DMS53 (cell line): ENCODE data around the gene MVP.
"Not testable (repeated sequence)": the region's sequence is repeated elsewhere in the genome, so short reads cannot be mapped to it uniquely, and the experiment has no call there.

Source experiments
- DNase-seq: peaks from one replicate; lab custom pipeline; 2025; lab: John Stamatoyannopoulos, UW

Gene MVP

DNA sequence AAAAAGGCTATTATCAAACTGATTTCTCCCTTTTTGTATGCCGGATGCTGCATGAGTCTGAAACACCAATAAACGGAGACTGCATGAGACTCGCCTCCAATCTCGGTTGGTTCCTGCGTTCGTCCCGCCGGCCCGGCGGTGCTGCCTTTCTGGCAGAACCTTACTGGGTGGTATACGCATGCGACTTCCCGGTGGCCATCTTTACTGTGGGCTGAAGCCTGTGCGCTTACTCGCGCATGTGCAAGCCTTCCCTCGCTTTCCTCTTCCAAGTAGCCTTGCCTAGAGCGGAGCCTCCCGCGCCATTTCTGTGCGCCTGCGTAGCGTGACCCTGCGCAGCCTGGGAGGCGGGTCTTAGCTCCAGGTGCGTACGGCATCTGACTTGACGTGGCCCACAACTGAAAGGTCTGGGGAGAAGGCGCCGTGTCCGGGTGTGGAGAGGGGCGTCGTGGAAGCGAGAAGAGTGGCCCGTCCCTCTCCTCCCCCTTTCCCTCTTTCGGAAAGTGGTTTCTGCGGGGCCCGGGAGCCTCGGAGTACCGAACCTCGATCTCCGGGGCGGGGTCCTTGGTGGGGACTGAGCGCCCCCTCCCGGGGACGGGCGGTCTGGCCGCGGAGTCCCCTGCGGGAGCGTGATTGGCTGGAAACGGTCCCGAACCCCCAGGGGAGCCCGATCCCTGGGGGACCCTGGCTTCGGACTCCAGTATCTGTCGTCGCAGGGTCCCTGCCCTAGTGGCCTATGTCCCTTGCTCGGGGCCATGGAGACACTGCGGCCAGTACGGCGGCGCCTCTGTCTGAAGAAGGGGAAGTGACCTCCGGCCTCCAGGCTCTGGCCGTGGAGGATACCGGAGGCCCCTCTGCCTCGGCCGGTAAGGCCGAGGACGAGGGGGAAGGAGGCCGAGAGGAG is 4.2 kb upstream of the MVP start, which contains the start of gene PAGR1:
PAGR1 (plus strand) TSS at position 360 of the 901 bp plus-strand sequence; CDS start at position 734, 374 bp downstream.
- peak; percentile 99 for DNase-seq

DNA sequence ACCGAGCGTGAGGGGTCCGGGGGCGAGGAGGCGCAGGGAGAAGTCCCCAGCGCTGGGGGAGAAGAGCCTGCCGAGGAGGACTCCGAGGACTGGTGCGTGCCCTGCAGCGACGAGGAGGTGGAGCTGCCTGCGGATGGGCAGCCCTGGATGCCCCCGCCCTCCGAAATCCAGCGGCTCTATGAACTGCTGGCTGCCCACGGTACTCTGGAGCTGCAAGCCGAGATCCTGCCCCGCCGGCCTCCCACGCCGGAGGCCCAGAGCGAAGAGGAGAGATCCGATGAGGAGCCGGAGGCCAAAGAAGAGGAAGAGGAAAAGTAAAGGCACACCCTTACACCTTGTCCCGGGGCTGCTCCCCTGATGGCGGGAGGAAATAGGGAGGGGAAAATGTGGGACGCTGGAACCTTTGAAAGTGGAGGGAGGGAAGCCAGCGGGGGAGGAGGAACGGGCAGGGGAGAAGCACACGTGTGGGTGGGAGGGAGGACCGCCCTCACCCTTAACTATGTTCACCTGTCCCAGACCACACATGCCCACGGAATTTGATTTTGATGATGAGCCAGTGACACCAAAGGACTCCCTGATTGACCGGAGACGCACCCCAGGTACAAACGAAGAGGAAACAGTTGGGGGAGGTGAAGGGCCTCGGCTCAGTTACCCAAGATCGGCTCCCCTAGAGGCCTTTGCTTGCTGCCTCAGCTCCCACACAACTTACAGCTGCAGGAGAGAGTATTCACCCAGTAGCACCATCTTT is 3.4 kb upstream of the MVP start:
- peak; percentile 82 for DNase-seq

DNA sequence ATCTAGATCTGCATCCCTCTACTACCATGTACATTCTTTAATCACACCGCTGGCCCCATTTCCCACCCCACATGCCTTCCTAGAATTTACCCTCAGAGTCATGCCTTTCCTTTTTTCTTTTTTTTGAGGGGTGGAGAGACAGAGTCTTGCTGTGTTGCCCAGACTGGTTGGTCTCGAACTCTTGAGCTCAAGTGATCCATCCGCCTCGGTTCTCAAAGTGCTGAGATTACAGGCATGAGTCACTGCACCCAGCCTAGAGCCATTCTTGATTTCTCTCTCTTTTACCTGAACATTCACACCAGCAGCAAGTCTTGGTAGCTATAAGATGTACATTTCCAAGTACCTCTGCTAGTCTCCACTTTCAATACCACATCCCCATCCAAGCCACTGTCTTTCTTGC is 2.2 kb upstream of the MVP start:
- no peak for DNase-seq

- no peak for DNase-seq
Observed at GRCh38 chr16:29819506-29819905, 756 bp upstream of the MVP start.

GRCh38 chr16:29820730-29821642 is 724 bp downstream of the MVP start:
- DNase-seq = no peak

DNA sequence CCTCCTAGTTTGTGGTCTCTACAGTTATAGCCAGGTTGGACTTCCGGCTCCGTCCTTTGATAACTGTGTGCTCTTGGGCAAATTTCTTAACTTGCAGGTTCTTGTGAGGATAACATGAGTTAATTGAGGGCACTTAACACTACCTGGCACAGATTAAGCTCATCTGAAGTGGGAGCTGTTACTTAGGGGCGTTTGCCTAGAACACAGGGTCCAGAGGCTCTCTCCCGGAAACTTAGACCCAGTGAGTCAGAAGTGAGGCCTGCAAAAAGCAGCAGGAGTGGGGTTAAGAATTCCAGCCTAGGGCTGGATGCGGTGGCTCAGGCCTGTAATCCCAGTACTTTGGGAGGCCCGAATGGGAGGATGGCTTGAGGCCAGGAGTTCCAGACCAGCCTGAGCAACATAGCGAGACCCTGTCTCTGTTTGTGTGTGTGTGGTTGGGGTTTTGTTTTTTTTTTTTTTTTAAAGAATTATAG is 1.4 kb downstream of the MVP start:
- no peak for DNase-seq

- DNase-seq = no peak
Observed at GRCh38 chr16:29824589-29825144, 4.4 kb downstream of the MVP start.

- no peak for DNase-seq
Observed at GRCh38 chr16:29825145-29826044, 5.1 kb downstream of the MVP start.

GRCh38 chr16:29826342-29826695 is 6.1 kb downstream of the MVP start:
- no peak for DNase-seq

DNA sequence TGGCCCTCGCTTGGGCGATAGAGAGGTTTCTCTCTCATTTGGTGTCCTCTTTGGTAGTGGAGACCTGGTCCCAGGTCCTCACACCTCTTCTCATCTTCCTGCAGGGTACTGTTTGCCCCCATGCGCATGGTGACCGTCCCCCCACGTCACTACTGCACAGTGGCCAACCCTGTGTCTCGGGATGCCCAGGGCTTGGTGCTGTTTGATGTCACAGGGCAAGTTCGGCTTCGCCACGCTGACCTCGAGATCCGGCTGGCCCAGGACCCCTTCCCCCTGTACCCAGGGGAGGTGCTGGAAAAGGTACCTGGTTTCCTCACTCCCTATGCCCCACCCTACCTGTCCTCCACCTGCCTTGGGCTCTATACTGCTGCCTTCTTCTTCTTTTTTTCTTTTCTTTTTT is 10.5 kb downstream of the MVP start:
- no peak for DNase-seq

DNA sequence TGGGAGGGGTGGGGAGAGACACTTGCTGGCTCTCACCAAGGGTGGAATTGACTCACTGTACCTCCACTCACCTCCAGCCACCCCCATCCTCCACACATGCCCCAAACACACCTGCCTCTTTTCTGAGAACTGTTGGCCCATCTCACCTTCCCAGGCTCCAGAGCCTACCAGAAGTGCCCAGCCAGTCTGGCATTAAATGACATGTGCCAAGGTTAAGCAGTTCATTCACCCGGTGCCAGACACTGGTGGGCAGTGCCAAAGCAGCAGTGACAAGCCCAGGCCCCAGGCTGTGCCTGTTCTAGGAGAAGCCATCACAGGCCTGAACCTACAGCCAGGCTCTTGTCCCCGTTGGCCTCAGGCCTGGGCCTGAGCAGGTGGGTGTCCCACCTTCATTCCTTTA is 11.2 kb downstream of the MVP start:
- DNase-seq = no peak

- DNase-seq = not testable (repeated sequence)
Observed at GRCh38 chr16:29833219-29833618, 13.0 kb downstream of the MVP start.

DNA sequence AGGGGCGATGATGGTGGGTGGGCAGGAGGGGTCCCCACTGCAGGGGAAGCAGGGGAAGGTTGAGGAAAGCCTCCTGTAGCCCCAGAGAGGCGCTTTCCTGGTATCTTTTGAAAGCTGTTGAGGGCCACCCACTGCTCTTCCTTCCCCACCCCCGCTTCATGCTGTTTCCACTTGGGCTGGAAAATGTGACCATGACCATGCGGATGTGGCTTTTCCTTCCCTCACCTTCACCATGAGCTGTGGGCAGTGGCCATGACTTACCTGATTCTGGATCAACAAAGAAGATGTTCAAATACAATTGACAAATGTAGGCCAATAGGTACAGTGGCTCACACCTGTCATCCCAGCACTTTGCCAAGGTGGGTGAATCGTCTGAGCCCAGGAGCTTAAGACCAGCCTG is 13.8 kb downstream of the MVP start:
- DNase-seq = no peak

GRCh38 chr16:29835926-29836325 is 15.7 kb downstream of the MVP start:
- no peak for DNase-seq

DNA sequence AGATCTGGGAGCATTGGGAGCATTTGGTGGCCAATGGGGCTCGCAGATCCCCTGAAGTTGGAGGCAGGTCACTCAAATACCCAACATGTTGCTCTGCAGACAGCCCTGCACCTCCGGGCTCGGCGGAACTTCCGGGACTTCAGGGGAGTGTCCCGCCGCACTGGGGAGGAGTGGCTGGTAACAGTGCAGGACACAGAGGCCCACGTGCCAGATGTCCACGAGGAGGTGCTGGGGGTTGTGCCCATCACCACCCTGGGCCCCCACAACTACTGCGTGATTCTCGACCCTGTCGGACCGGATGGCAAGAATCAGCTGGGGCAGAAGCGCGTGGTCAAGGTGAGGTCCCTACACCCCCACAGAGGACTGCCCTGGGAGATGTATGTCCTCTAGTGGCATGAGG is 16.4 kb downstream of the MVP start:
- no peak for DNase-seq

DNA sequence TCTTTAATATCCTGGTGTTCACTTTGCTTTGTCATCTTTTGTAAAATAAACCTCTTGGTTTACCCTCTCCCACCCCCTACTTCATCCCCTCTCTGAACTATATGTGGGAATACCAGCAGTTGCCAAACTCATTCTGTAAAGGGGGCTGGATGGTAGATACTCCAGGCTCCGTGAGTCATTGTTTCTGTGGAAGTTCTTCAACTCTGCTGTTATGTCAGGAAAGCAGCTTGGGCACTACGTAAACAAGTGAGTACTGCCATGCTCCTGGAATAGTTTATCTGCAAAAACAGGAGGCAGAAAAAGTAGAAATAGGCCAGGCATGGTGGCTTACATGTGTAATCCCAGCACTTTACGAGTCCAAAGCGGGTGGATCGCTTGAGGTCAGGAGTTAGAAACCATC is 17.6 kb downstream of the MVP start:
- DNase-seq = no peak

- no peak for DNase-seq
Observed at GRCh38 chr16:29839822-29840221, 19.6 kb downstream of the MVP start.

- no peak for DNase-seq
Observed at GRCh38 chr16:29840240-29840639, 20.0 kb downstream of the MVP start.

- DNase-seq = no peak
Observed at GRCh38 chr16:29841631-29842030, 21.4 kb downstream of the MVP start.

DNA sequence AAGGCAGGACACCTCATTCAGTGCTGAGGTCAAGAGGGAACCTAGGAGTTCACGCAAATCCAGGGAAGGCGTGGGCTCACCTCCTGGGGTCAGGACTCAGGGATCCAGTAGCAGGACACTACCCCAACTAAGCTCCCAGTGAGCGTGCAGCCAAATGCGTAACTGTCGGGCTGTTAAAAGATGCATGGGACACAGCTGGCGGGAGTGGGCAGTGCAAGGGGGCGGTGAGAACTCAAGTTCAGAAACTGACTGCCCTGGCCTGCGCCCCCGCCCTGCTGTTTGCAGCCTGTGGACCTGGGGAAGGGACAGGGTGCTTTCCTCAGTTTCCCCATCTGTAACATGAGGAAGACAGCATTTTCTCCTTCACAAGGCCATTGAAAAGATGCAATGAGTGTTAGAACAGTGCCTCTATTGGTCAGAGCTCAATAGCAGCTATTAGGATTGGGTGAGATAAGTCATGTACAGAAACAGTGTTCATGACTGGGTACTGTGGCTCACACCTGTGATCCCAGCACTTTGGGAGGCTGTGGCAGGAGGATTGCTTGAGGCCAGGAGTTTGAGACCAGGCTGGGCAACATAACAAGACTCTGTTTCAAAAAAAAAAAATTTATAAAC is 22.6 kb downstream of the MVP start:
- DNase-seq = peak; percentile 11
